Measurements from ENCODE around the gene IQGAP1. TPM values are rescaled to one million over a fixed set of nuclear protein-coding genes. Genes with fewer than 3 reads are reported as not detected.

IQGAP1 gene
- total and polyA plus RNA-seq, 2 of the 4 experiments (the other 2 are of a cell fraction): 87.5 to 207 TPM

GRCh38 chr15:90451053-90451850, 63.2 kb downstream of the IQGAP1 start:
- Histone ChIP-seq H3K18ac (ENCODE audit: low read depth, low read length) (no peak overlapping the region), H2BK120ac (ENCODE audit: low read depth, low read length) (no peak overlapping the region), H3K23ac (ENCODE audit: low read depth, low read length) (no peak overlapping the region), H3K14ac (replicated peaks; ENCODE audit: low read depth, low read length) (peak overlapping the region; percentile 12; the same call in 1 of the 2 replicates), H3K79me1 (ENCODE audit: low read depth in 1 of 2, low read length in 2 of 2) (peaks cover 38 to 65% of the 10 kb centered on the region in 2 experiments), H3K4me1 (ENCODE audit: control insufficient read depth, insufficient read depth, low read length) (peaks cover 8% of the 10 kb centered on the region), H2BK15ac (ENCODE audit: low read depth, low read length) (no peak overlapping the region), H4K8ac (ENCODE audit: low read depth in 2 of 2, low read length in 2 of 2) (no peak overlapping the region; a peak in 1 of 4 replicates), H3K9ac (ENCODE audit: low read depth, low read length) (no peak overlapping the region), H3K9me1 (ENCODE audit: insufficient read depth, low read length) (peaks cover 9% of the 10 kb centered on the region; the same call in 1 of the 2 replicates), H2BK5ac (ENCODE audit: low read depth, low read length, poor library complexity, severe bottlenecking) (peak overlapping the region; percentile 0), H4K20me1 (ENCODE audit: insufficient read depth, low read length) (peaks cover 6% of the 10 kb centered on the region; the same call in 1 of the 2 replicates), H4K5ac (ENCODE audit: low read depth, low read length) (no peak overlapping the region), H3K27ac (ENCODE audit: insufficient read depth, low read length) (no peak overlapping the region), H3K4me2 (ENCODE audit: low read depth, low read length) (0 out of 2 replicates have a peak overlapping the region, but pooled peaks have one; percentile 11), H4K91ac (ENCODE audit: insufficient read depth, low read depth, low read length) (no peak overlapping the region), H3K56ac (ENCODE audit: extremely low read depth, insufficient read depth, low read length) (no peak overlapping the region), H3K9me3 (ENCODE audit: control insufficient read depth, insufficient read depth, low read length) (no peaks in the 10 kb centered on the region), H2AK5ac (ENCODE audit: low read depth, low read length) (no peak overlapping the region), H3K36me3 (ENCODE audit: control insufficient read depth, insufficient read depth, low read length) (peaks cover 36% of the 10 kb centered on the region), H3K4ac (ENCODE audit: low read depth, low read length) (0 out of 2 replicates have a peak overlapping the region, but pooled peaks have one; percentile 1), H3K4me3 (ENCODE audit: insufficient read depth, low read depth, low read length) (no peak overlapping the region), H3K27me3 (ENCODE audit: control insufficient read depth, insufficient read depth, low read length) (no peaks in the 10 kb centered on the region), H2AK9ac (replicated peaks; ENCODE audit: low read depth, low read length, poor library complexity) (no peak overlapping the region), H2BK20ac (ENCODE audit: low read depth, low read length) (no peak overlapping the region), H2AFZ (replicated peaks; ENCODE audit: low read length, poor library complexity) (no peak overlapping the region)
- ATAC-seq (ENCODE audit: low read depth): peak; percentile 68
- WGBS, 2 experiments (ENCODE audit: extremely low coverage in 2 of 2, insufficient read length in 1 of 2): 73% methylated on average over 2 of the region's 5 CpGs; no CpG with 5 or more reads in 1 of the 2 experiments
- dilution Hi-C loops (cut with HindIII; ENCODE audit: low sequenced_read_pairs, unreplicated experiment): no loop called here
- ChIA-PET POLR2A (ENCODE audit: unreplicated experiment) (no interaction called here), CTCF (interaction anchor here (0.6 to 1.0 kb wide), 2 partner anchors 16 to 70 kb away, joined by 3 to 4 read pairs; no protein-coding TSS in a partner anchor)
- no TSS peak for BruUV-seq (replicated peaks)
- intact Hi-C loops (cut with micrococcal nuclease): no loop called here
- DNase-seq: peak; percentile 87
- in situ Hi-C loops (cut with MboI; ENCODE audit: low sequenced_read_pairs): no loop called here
- no peak for TF ChIP-seq CEBPB (IDR thresholded peaks at IDR 0.05; ENCODE audit: low read depth, low read length)
- TF ChIP-seq RFX5 (IDR thresholded peaks at IDR 0.05; ENCODE audit: low read depth, low read length): no peak
- no peak for TF ChIP-seq SMC3 (IDR thresholded peaks at IDR 0.05; ENCODE audit: low read depth, low read length)
- TF ChIP-seq CTCF (conservative IDR thresholded peaks at IDR 0.05; ENCODE audit: low read depth, low read length): no peak
- TF ChIP-seq FOS (IDR thresholded peaks at IDR 0.05; ENCODE audit: low read depth, low read length): no peak
- TF ChIP-seq RAD21 (IDR thresholded peaks at IDR 0.05; ENCODE audit: low read length): no peak
- TF ChIP-seq USF2 (IDR thresholded peaks at IDR 0.05; ENCODE audit: low read depth, low read length): no peak
- no peak for TF ChIP-seq MAZ (IDR thresholded peaks at IDR 0.05; ENCODE audit: borderline replicate concordance, low read depth, low read length)
- no peak for TF ChIP-seq NFE2L2 (IDR thresholded peaks at IDR 0.05; ENCODE audit: low read depth, low read length)
- TF ChIP-seq CHD1 (IDR thresholded peaks at IDR 0.05; ENCODE audit: low read depth, low read length): no peak
- no peak for TF ChIP-seq MXI1 (IDR thresholded peaks at IDR 0.05; ENCODE audit: borderline replicate concordance, low read depth, low read length)
- TF ChIP-seq ELK1 (IDR thresholded peaks at IDR 0.05; ENCODE audit: borderline replicate concordance, low read depth, low read length): no peak
- TF ChIP-seq POLR2A (IDR thresholded peaks at IDR 0.05; ENCODE audit: low read depth, low read length): no peak
- no peak for TF ChIP-seq RCOR1 (IDR thresholded peaks at IDR 0.05; ENCODE audit: insufficient replicate concordance, low read length)
